ENCODE measurements around the gene RPS6KB2. TPM values are rescaled to one million over a fixed set of nuclear protein-coding genes. Genes with fewer than 3 reads are reported as not detected.

The RPS6KB2 gene
- total RNA-seq, 2 experiments from 2014 or later, result 57.4 to 57.5 TPM

Other genes starting within 250 kb of the RPS6KB2 start
- 100 to 1,000 TPM; 273 to 279 TPM for gene GRK2, start 162.0 kb upstream of the RPS6KB2 start, total RNA-seq
- gene ANKRD13D, start 139.2 kb upstream of the RPS6KB2 start, total RNA-seq, result 10 to 100 TPM; 85.9 to 89.4 TPM
- 10 to 100 TPM; 14.9 to 19.4 TPM for gene SSH3, start 125.0 kb upstream of the RPS6KB2 start, total RNA-seq
- 10 to 100 TPM; 62.0 to 67.4 TPM for gene POLD4, start 74.9 kb upstream of the RPS6KB2 start, total RNA-seq
- gene CLCF1, start 54.9 kb upstream of the RPS6KB2 start, total RNA-seq, result under 1 TPM; 0.39 to 0.45 TPM
- 10 to 100 TPM; 31.0 to 39.1 TPM for gene RAD9A, start 36.5 kb upstream of the RPS6KB2 start, total RNA-seq
- gene PPP1CA, start 26.6 kb upstream of the RPS6KB2 start, total RNA-seq, result 100 to 1,000 TPM; 261 to 267 TPM
- 100 to 1,000 TPM; 123 to 126 TPM for gene TBC1D10C, start 24.4 kb upstream of the RPS6KB2 start, total RNA-seq
- 1 to 10 TPM; 2.3 to 3.3 TPM for gene CARNS1, start 12.8 kb upstream of the RPS6KB2 start, total RNA-seq
- gene PTPRCAP, start 9.2 kb downstream of the RPS6KB2 start, total RNA-seq, result 10 to 100 TPM; 93.5 to 97.4 TPM
- 100 to 1,000 TPM; 345 to 358 TPM for gene CORO1B, start 15.0 kb downstream of the RPS6KB2 start, total RNA-seq
- gene GPR152, start 24.2 kb downstream of the RPS6KB2 start, total RNA-seq, result not detected
- 1 to 10 TPM; 1.0 to 1.2 TPM for gene CABP4, start 26.9 kb downstream of the RPS6KB2 start, total RNA-seq
- gene TMEM134, start 40.8 kb downstream of the RPS6KB2 start, total RNA-seq, result 10 to 100 TPM; 68.2 to 75.2 TPM
- gene AIP, start 54.5 kb downstream of the RPS6KB2 start, total RNA-seq, result 100 to 1,000 TPM; 160 to 169 TPM
- 100 to 1,000 TPM; 139 to 143 TPM for gene PITPNM1, start 76.9 kb downstream of the RPS6KB2 start, total RNA-seq
- gene CDK2AP2, start 79.7 kb downstream of the RPS6KB2 start, total RNA-seq, result 10 to 100 TPM; 82.7 to 84.7 TPM
- not detected for gene CABP2, start 95.0 kb downstream of the RPS6KB2 start, total RNA-seq
- gene GSTP1, start 155.3 kb downstream of the RPS6KB2 start, total RNA-seq, result 100 to 1,000 TPM; 361 to 362 TPM
- gene NDUFV1, start 178.4 kb downstream of the RPS6KB2 start, total RNA-seq, result 100 to 1,000 TPM; 279 to 287 TPM
- gene NUDT8, start 201.4 kb downstream of the RPS6KB2 start, total RNA-seq, result 10 to 100 TPM; 23.3 to 24.3 TPM
- gene TBX10, start 211.3 kb downstream of the RPS6KB2 start, total RNA-seq, result not detected
- gene ACY3, start 222.2 kb downstream of the RPS6KB2 start, total RNA-seq, result under 1 TPM; 0.29 to 0.33 TPM
- gene ALDH3B2, start 246.1 kb downstream of the RPS6KB2 start, total RNA-seq, result not detected